Astrocyte (in vitro differentiated cells and primary cell): ENCODE measurements around the gene ALK.

Experiments used
- CTCF ChIP-seq: IDR thresholded peaks from 2 replicates; pipeline ENCODE4 v1.5.1; 2011; ENCODE audit warnings: low read depth, mild to moderate bottlenecking, inconsistent platforms, low read length, moderate library complexity; ENCODE audit not compliant: insufficient read depth
- EZH2 ChIP-seq: IDR thresholded peaks from 2 replicates; pipeline ENCODE4 v1.6.1; 2012; ENCODE audit warnings: mild to moderate bottlenecking, low read length, inconsistent platforms; ENCODE audit not compliant: insufficient read depth

- TF ChIP-seq CTCF, result no peak
- TF ChIP-seq EZH2, result no peak
These were observed 1.2 kb upstream of the ALK start for GRCh38 chr2:29922605-29923004.
